ENCODE results near the gene SLC9A6. TPM values are rescaled to one million over a fixed set of nuclear protein-coding genes. Genes with fewer than 3 reads are reported as not detected.

The SLC9A6 gene
- total RNA-seq, 1 donor from 2014 or later: 19.0 TPM

- Mint-ChIP-seq H3K36me3 (ENCODE audit: low read depth) (no peaks in the 10 kb centered on the region), H3K4me1 (ENCODE audit: low read depth) (peaks cover 16% of the 10 kb centered on the region), H3K27ac (ENCODE audit: unreplicated experiment) (no peak overlapping the region), H3K4me3 (ENCODE audit: unreplicated experiment) (no peak overlapping the region), H3K27me3 (ENCODE audit: low read depth) (no peaks in the 10 kb centered on the region), H3K9me3 (ENCODE audit: low read depth) (peaks cover 16% of the 10 kb centered on the region)
- TF ChIP-seq CTCF (IDR thresholded peaks at IDR 0.05): no peak
- DNase-seq (ENCODE audit: low spot score): no peak
These were observed 2.4 kb upstream of the SLC9A6 start for GRCh38 chrX:135982860-135983259.

- DNase-seq (ENCODE audit: low spot score): no peak
- Mint-ChIP-seq H3K9me3 (ENCODE audit: low read depth) (peaks cover 10% of the 10 kb centered on the region), H3K27me3 (ENCODE audit: low read depth) (no peaks in the 10 kb centered on the region), H3K4me1 (ENCODE audit: low read depth) (peaks cover 16% of the 10 kb centered on the region), H3K4me3 (ENCODE audit: unreplicated experiment) (peak overlapping the region; percentile 66), H3K27ac (ENCODE audit: unreplicated experiment) (peak overlapping the region; percentile 39), H3K36me3 (ENCODE audit: low read depth) (no peaks in the 10 kb centered on the region)
- no peak for TF ChIP-seq CTCF (IDR thresholded peaks at IDR 0.05)
These were observed 979 bp upstream of the SLC9A6 start for GRCh38 chrX:135984256-135984655.

- peaks cover 16% of the 10 kb centered on the region for H3K4me1 Mint-ChIP-seq (ENCODE audit: low read depth)
- H3K27me3 Mint-ChIP-seq (ENCODE audit: low read depth): no peaks in the 10 kb centered on the region
- no peak for DNase-seq (ENCODE audit: low spot score)
- TF ChIP-seq CTCF (IDR thresholded peaks at IDR 0.05): no peak
- peaks cover 13% of the 10 kb centered on the region for H3K9me3 Mint-ChIP-seq (ENCODE audit: low read depth)
- no peaks in the 10 kb centered on the region for H3K36me3 Mint-ChIP-seq (ENCODE audit: low read depth)
- peak overlapping the region; percentile 39 for H3K27ac Mint-ChIP-seq (ENCODE audit: unreplicated experiment)
- peak overlapping the region; percentile 66 for H3K4me3 Mint-ChIP-seq (ENCODE audit: unreplicated experiment)
These were observed 461 bp upstream of the SLC9A6 start for GRCh38 chrX:135984791-135985156.

- Mint-ChIP-seq H3K36me3 (ENCODE audit: low read depth) (no peaks in the 10 kb centered on the region), H3K4me3 (ENCODE audit: unreplicated experiment) (peak overlapping the region; percentile 84), H3K9me3 (ENCODE audit: low read depth) (peaks cover 13% of the 10 kb centered on the region), H3K4me1 (ENCODE audit: low read depth) (peaks cover 16% of the 10 kb centered on the region), H3K27ac (ENCODE audit: unreplicated experiment) (peak overlapping the region; percentile 62), H3K27me3 (ENCODE audit: low read depth) (no peaks in the 10 kb centered on the region)
- TF ChIP-seq CTCF (IDR thresholded peaks at IDR 0.05): no peak
- no peak for DNase-seq (ENCODE audit: low spot score)
These were observed 707 bp downstream of the SLC9A6 start for GRCh38 chrX:135985973-135986310.

GRCh38 chrX:135988245-135988644 lies 3.0 kb downstream of the SLC9A6 start:
- no peaks in the 10 kb centered on the region for H3K27me3 Mint-ChIP-seq (ENCODE audit: low read depth)
- no peaks in the 10 kb centered on the region for H3K36me3 Mint-ChIP-seq (ENCODE audit: low read depth)
- no peak for DNase-seq (ENCODE audit: low spot score)
- TF ChIP-seq CTCF (IDR thresholded peaks at IDR 0.05): no peak
- peaks cover 16% of the 10 kb centered on the region for H3K4me1 Mint-ChIP-seq (ENCODE audit: low read depth)
- no peak overlapping the region for H3K27ac Mint-ChIP-seq (ENCODE audit: unreplicated experiment)
- peaks cover 10% of the 10 kb centered on the region for H3K9me3 Mint-ChIP-seq (ENCODE audit: low read depth)
- H3K4me3 Mint-ChIP-seq (ENCODE audit: unreplicated experiment): no peak overlapping the region
